ENCODE results near the gene PSMA6. TPM values are rescaled to one million over a fixed set of nuclear protein-coding genes. Genes with fewer than 3 reads are reported as not detected.

Gene PSMA6
- total and polyA plus RNA-seq, 2 of the 8 experiments (the other 6 are each of a cell fraction or from before 2014, with no cell fraction given): 180 to 238 TPM

- TF ChIP-seq TAF1 (IDR thresholded peaks at IDR 0.05; ENCODE audit: low read depth, low read length) (no peak), POU5F1 (IDR thresholded peaks at IDR 0.05; ENCODE audit: low read depth, low read length) (no peak), SIX5 (IDR thresholded peaks at IDR 0.05; ENCODE audit: low read depth, low read length) (no peak)
These were observed 6.2 kb downstream of the PSMA6 start (continued) for GRCh38 chr14:35298351-35298750.
